IMR-90 (cell line): ENCODE measurements around the gene FBXO34. TPM values are rescaled to one million over a fixed set of nuclear protein-coding genes. Genes with fewer than 3 reads are reported as not detected.

Experiments
- ATAC-seq: fragments of 200-7000 bp; cut with Tn5 transposase; 2 replicates; pipeline ENCODE4 v1.9.1; 2020; ENCODE audit warnings: low read depth, mild to moderate bottlenecking, moderate library complexity
- BruUV-seq: library from RNA; stranded (reverse); fragments of 400-500 nt; replicated peaks from 2 replicates; lab custom pipeline; 2021; lab: Mats Ljungman, UMichigan
- CTCF ChIA-PET: fragments of 300-600 bp; formaldehyde crosslinking; extraction: SDS; loops from one replicate; lab custom pipeline; 2021; ENCODE audit warnings: antibody characterized with exemption; lab: Yijun Ruan, JAX
- POLR2A ChIA-PET: fragments of 300-600 bp; sonication (Branson Sonifier 250); formaldehyde crosslinking; loops from one replicate; lab custom pipeline; 2022; ENCODE audit warnings: antibody characterized with exemption; ENCODE audit not compliant: unreplicated experiment; lab: Charles Lee
- DNase-seq: peaks from one replicate; pipeline ENCODE4 v3.0.0; 2013
- H2AFZ ChIP-seq: replicated peaks from 2 replicates; pipeline ENCODE3; 2013; ENCODE audit warnings: low read length, mild to moderate bottlenecking; ENCODE audit not compliant: poor library complexity
- H2AK5ac ChIP-seq: 2 replicates; pipeline ENCODE4 v1.6.1; 2013; ENCODE audit warnings: low read depth, low read length, inconsistent platforms
- H2AK9ac ChIP-seq: replicated peaks from 2 replicates; pipeline ENCODE3; 2013; ENCODE audit warnings: mild to moderate bottlenecking, low read depth, low read length, moderate library complexity; ENCODE audit not compliant: poor library complexity
- H2BK120ac ChIP-seq: 2 replicates; pipeline ENCODE4 v1.6.1; 2013; ENCODE audit warnings: low read depth, low read length, inconsistent platforms
- H2BK15ac ChIP-seq: 3 replicates; pipeline ENCODE4 v1.6.1; 2013; ENCODE audit warnings: low read depth, low read length, inconsistent platforms
- H2BK20ac ChIP-seq: 2 replicates; pipeline ENCODE4 v1.6.1; 2013; ENCODE audit warnings: low read depth, mild to moderate bottlenecking, inconsistent platforms, low read length, moderate library complexity
- H2BK5ac ChIP-seq: 2 replicates; pipeline ENCODE4 v1.6.1; 2013; ENCODE audit warnings: mild to moderate bottlenecking, low read depth, low read length, inconsistent platforms; ENCODE audit not compliant: poor library complexity, severe bottlenecking
- H3K14ac ChIP-seq: replicated peaks from 2 replicates; pipeline ENCODE4 v1.6.1; 2013; ENCODE audit warnings: low read depth, low read length, inconsistent platforms
- H3K18ac ChIP-seq: 2 replicates; pipeline ENCODE4 v1.6.1; 2013; ENCODE audit warnings: low read depth, low read length, control low read depth
- H3K23ac ChIP-seq: 2 replicates; pipeline ENCODE4 v1.6.1; 2013; ENCODE audit warnings: low read depth, low read length, inconsistent platforms
- H3K27ac ChIP-seq: 2 replicates; pipeline ENCODE4 v1.5.1; 2013; ENCODE audit warnings: mild to moderate bottlenecking, control low read depth, low read length; ENCODE audit not compliant: insufficient read depth
- H3K27me3 ChIP-seq: 2 replicates; pipeline ENCODE4 v1.6.1; 2013; ENCODE audit warnings: low read length; ENCODE audit not compliant: control insufficient read depth, insufficient read depth
- H3K36me3 ChIP-seq: 2 replicates; pipeline ENCODE4 v1.6.1; 2013; ENCODE audit warnings: low read length, mixed read lengths; ENCODE audit not compliant: control insufficient read depth, insufficient read depth
- H3K4ac ChIP-seq: 2 replicates; pipeline ENCODE4 v1.6.1; 2013; ENCODE audit warnings: low read depth, low read length, inconsistent platforms
- H3K4me1 ChIP-seq: 2 replicates; pipeline ENCODE4 v1.6.1; 2013; ENCODE audit warnings: low read length, mixed read lengths; ENCODE audit not compliant: control insufficient read depth, insufficient read depth
- H3K4me2 ChIP-seq: 2 replicates; pipeline ENCODE4 v1.6.1; 2013; ENCODE audit warnings: low read depth, mild to moderate bottlenecking, control low read depth, low read length, moderate library complexity
- H3K4me3 ChIP-seq: 2 replicates; pipeline ENCODE4 v1.5.1; 2013; ENCODE audit warnings: low read depth, mild to moderate bottlenecking, control low read depth, low read length, moderate library complexity; ENCODE audit not compliant: insufficient read depth
- H3K56ac ChIP-seq: 2 replicates; pipeline ENCODE4 v1.6.1; 2013; ENCODE audit warnings: low read length, inconsistent platforms; ENCODE audit not compliant: insufficient read depth; ENCODE audit errors: extremely low read depth
- H3K79me1 ChIP-seq, 2 experiments: 2 replicates each; pipeline ENCODE4 v1.6.1; 2013; ENCODE audit warnings: low read length in 2 of 2, inconsistent platforms in 1 of 2, low read depth in 1 of 2
- H3K9ac ChIP-seq: 2 replicates; pipeline ENCODE4 v1.6.1; 2013; ENCODE audit warnings: low read depth, low read length, control low read depth
- H3K9me1 ChIP-seq: 2 replicates; pipeline ENCODE4 v1.6.1; 2013; ENCODE audit warnings: low read length, inconsistent platforms; ENCODE audit not compliant: insufficient read depth
- H3K9me3 ChIP-seq: 2 replicates; pipeline ENCODE4 v1.6.1; 2013; ENCODE audit warnings: low read length; ENCODE audit not compliant: control insufficient read depth, insufficient read depth
- H4K20me1 ChIP-seq: 2 replicates; pipeline ENCODE4 v1.6.1; 2013; ENCODE audit warnings: low read length, inconsistent platforms; ENCODE audit not compliant: insufficient read depth
- H4K5ac ChIP-seq: 2 replicates; pipeline ENCODE4 v1.6.1; 2013; ENCODE audit warnings: mild to moderate bottlenecking, low read depth, low read length, control low read depth
- H4K8ac ChIP-seq, 2 experiments: 2 replicates each; pipeline ENCODE4 v1.6.1; 2013; ENCODE audit warnings: low read depth in 2 of 2, low read length in 2 of 2, control low read depth in 1 of 2, inconsistent platforms in 1 of 2
- H4K91ac ChIP-seq: 2 replicates; pipeline ENCODE4 v1.6.1; 2013; ENCODE audit warnings: low read depth, low read length, inconsistent platforms; ENCODE audit not compliant: insufficient read depth
- CEBPB ChIP-seq: IDR thresholded peaks from 2 replicates; pipeline ENCODE4 v1.6.1; 2012; ENCODE audit warnings: low read depth, low read length, improper control_type of control experiment
- FOS ChIP-seq: fragments of 150-350 bp; IDR thresholded peaks from 2 replicates; pipeline ENCODE4 v1.6.1; 2016; ENCODE audit warnings: low read depth, low read length
- POLR2A ChIP-seq: IDR thresholded peaks from 2 replicates; pipeline ENCODE4 v1.6.1; 2012; ENCODE audit warnings: mild to moderate bottlenecking, low read depth, low read length
- WGBS, 2 experiments: methylation state at CpG; one replicate each; pipeline versions ENCODE4 v1.1.5 to v1.1.7; 2013; ENCODE audit warnings: missing lambda C conversion rate in 2 of 2; ENCODE audit not compliant: insufficient read length in 1 of 2; ENCODE audit errors: extremely low coverage in 2 of 2; 5-methylcytosine and 5-hydroxymethylcytosine counted together
- dilution Hi-C: fragments of 300-500 bp; cut with HindIII; formaldehyde crosslinking; loops from one replicate; pipeline ENCODE4 v1.14.3; 2018; ENCODE audit warnings: low sequenced_read_pairs; ENCODE audit not compliant: unreplicated experiment
- in situ Hi-C: fragments of 300-500 bp; cut with MboI; formaldehyde crosslinking; loops from 3 replicates; pipeline ENCODE4 v1.14.3; 2019; ENCODE audit warnings: low sequenced_read_pairs, inconsistent platforms, mixed read lengths
- intact Hi-C: fragments of 100-400 bp; cut with micrococcal nuclease; formaldehyde crosslinking; loops from 2 replicates; pipeline ENCODE4 v1.10.0; 2022
- polyA plus RNA-seq, 3 experiments: library from polyadenylated mRNA; depleted of rRNA; stranded (reverse); fragments of >200 nt; gene quantifications; 2 replicates each; pipeline ENCODE4 v1.2.3, GENCODE V29; 2012; ENCODE audit warnings: low replicate concordance in 1 of 3
- total RNA-seq: library from RNA; depleted of rRNA; stranded (reverse); fragments of >200 nt; gene quantifications from 2 replicates; pipeline ENCODE4 v1.2.3, GENCODE V29; 2012

Gene FBXO34
- total and polyA plus RNA-seq, 2 of the 4 experiments (the other 2 are of a cell fraction), result 15.4 to 35.1 TPM

DNA sequence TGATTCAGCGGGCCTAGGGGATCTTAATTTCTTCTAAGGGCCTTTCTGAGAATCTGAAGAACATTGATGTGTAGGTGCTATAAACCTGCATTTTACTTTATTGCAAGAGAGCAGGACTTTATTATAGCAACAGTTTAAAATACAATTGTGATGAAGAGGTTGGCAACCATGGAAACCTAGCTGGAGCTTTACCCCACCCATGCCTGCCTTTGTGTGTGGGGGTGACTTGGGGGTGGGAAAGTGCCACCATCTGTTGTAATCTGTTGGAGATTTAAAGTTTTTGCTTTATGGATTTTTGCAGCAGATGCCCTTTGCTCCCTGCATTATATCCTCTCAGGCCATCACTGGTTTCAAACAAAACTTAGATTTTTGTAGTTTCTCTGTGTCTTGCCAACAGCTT, 75.8 kb downstream of the FBXO34 start:
- no CpG with 5 or more reads among the region's 1 CpG for WGBS, 2 experiments
- H4K20me1 ChIP-seq, result peaks cover 37% of the 10 kb centered on the region; the same call in 1 of the 2 replicates

More for the DNA sequence above, 75.8 kb downstream of the FBXO34 start:
- Histone ChIP-seq H2BK5ac (no peak overlapping the region), H3K4ac (no peak overlapping the region), H3K4me3 (no peak overlapping the region), H4K8ac (no peak overlapping the region), H3K9me1 (peaks cover 7% of the 10 kb centered on the region), H3K4me2 (no peak overlapping the region), H3K14ac (no peak overlapping the region), H3K18ac (no peak overlapping the region), H4K5ac (no peak overlapping the region), H4K91ac (no peak overlapping the region), H3K9me3 (no peaks in the 10 kb centered on the region), H3K4me1 (no peaks in the 10 kb centered on the region), H2AK9ac (no peak overlapping the region), H2BK15ac (no peak overlapping the region), H3K27me3 (no peaks in the 10 kb centered on the region), H2AK5ac (no peak overlapping the region), H2BK20ac (no peak overlapping the region), H3K56ac (no peak overlapping the region), H3K79me1 (peaks cover 35 to 66% of the 10 kb centered on the region in 2 experiments), H3K9ac (no peak overlapping the region), H2BK120ac (no peak overlapping the region), H3K36me3 (peaks cover 15% of the 10 kb centered on the region), H2AFZ (no peak overlapping the region), H3K23ac (no peak overlapping the region), H3K27ac (no peak overlapping the region)
- no peak for DNase-seq
- in situ Hi-C loops (no loop called here), dilution Hi-C loops (no loop called here), intact Hi-C loops (no loop called here)
- ChIA-PET POLR2A (interaction anchor here (0.6 kb wide), 1 partner anchor 293 kb away, joined by 10 read pairs; no protein-coding TSS in a partner anchor), CTCF (no interaction called here)
- ATAC-seq, result no peak
- no TSS peak for BruUV-seq
- no peak for TF ChIP-seq POLR2A
- TF ChIP-seq FOS, result no peak
- no peak for TF ChIP-seq CEBPB
